Measurements from ENCODE around the gene RBP7. TPM values are rescaled to one million over a fixed set of nuclear protein-coding genes. Genes with fewer than 3 reads are reported as not detected.

Gene RBP7
- total and polyA plus RNA-seq, 10 of the 15 experiments (the other 5 are each of a cell fraction or from before 2014, with no cell fraction given), result 0.20 TPM; not detected in 9

DNA sequence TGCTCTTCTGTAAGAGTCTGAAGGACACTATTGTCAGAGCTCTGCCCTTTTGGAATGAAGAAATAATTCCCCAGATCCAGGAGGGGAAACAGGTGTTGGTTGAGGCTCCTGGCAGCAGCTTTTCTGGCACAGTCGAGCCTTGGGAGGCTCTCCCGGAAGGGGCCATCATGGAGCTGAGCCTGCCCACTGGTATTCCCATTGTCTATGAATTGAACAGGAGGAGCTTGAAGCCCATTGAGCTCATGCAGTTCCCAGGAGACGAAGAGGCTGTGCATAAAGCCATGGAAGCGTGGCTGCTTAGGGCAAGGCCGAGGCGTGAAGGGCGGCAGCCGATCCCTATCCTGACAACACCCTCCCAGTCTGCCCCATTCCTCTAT, 62.3 kb downstream of the RBP7 start:
- POLR2A ChIA-PET, result no interaction called here
- ATAC-seq, result no peak
- no peak overlapping the region for H3K27ac ChIP-seq (ENCODE audit: control insufficient read depth, insufficient read depth)
- SMC1A ChIA-PET (ENCODE audit: uncharacterized antibody, unreplicated experiment), result interaction anchor here (1.1 to 1.5 kb wide), 2 partner anchors 12 to 108 kb away, joined by 3 read pairs; no protein-coding TSS in a partner anchor
- intact Hi-C loops (cut with micrococcal nuclease; ENCODE audit: unreplicated experiment), result no loop called here
- in situ Hi-C loops (cut with MboI), result no loop called here
- H3K27me3 ChIP-seq (replicated peaks in 1 of 2; ENCODE audit: control insufficient read depth in 2 of 2, insufficient read depth in 2 of 2, low read length in 1 of 2), result no peaks in the 10 kb centered on the region
- 97% methylated on average over 8 of the region's 8 CpGs for WGBS (ENCODE audit: insufficient coverage, insufficient replicate concordance, low lambda C conversion rate, missing lambda C conversion rate)
- TF ChIP-seq ZNF217 (IDR thresholded peaks at IDR 0.05), result no peak
- TF ChIP-seq TCF12 (IDR thresholded peaks at IDR 0.05; ENCODE audit: low read depth, low read length), result no peak
- no peak for TF ChIP-seq SRF (IDR thresholded peaks at IDR 0.05; ENCODE audit: low read depth in 2 of 2, low read length in 2 of 2)
- TF ChIP-seq, protein P1, sequence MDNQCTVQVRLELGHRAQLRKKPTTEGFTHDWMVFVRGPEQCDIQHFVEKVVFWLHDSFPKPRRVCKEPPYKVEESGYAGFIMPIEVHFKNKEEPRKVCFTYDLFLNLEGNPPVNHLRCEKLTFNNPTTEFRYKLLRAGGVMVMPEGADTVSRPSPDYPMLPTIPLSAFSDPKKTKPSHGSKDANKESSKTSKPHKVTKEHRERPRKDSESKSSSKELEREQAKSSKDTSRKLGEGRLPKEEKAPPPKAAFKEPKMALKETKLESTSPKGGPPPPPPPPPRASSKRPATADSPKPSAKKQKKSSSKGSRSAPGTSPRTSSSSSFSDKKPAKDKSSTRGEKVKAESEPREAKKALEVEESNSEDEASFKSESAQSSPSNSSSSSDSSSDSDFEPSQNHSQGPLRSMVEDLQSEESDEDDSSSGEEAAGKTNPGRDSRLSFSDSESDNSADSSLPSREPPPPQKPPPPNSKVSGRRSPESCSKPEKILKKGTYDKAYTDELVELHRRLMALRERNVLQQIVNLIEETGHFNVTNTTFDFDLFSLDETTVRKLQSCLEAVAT (IDR thresholded peaks at IDR 0.05), result no peak
- no peak for TF ChIP-seq HDGF (IDR thresholded peaks at IDR 0.05)
- no peak for TF ChIP-seq ZNF384 (IDR thresholded peaks at IDR 0.05; ENCODE audit: borderline replicate concordance, low read depth, low read length)
- no peak for TF ChIP-seq RUNX3 (IDR thresholded peaks at IDR 0.05; ENCODE audit: low read length)
- TF ChIP-seq, protein P2, sequence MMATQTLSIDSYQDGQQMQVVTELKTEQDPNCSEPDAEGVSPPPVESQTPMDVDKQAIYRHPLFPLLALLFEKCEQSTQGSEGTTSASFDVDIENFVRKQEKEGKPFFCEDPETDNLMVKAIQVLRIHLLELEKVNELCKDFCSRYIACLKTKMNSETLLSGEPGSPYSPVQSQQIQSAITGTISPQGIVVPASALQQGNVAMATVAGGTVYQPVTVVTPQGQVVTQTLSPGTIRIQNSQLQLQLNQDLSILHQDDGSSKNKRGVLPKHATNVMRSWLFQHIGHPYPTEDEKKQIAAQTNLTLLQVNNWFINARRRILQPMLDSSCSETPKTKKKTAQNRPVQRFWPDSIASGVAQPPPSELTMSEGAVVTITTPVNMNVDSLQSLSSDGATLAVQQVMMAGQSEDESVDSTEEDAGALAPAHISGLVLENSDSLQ (IDR thresholded peaks at IDR 0.05), result no peak
- no peak for TF ChIP-seq POLR2A (IDR thresholded peaks at IDR 0.05; ENCODE audit: low read depth, low read length)
- no peak for TF ChIP-seq SREBF2 (IDR thresholded peaks at IDR 0.05; ENCODE audit: low read length)
- TF ChIP-seq ESRRA (IDR thresholded peaks at IDR 0.05; ENCODE audit: low read length), result no peak
- TF ChIP-seq MXI1 (IDR thresholded peaks at IDR 0.05; ENCODE audit: low read depth, low read length), result no peak
- TF ChIP-seq IKZF2 (IDR thresholded peaks at IDR 0.05), result no peak
- TF ChIP-seq RB1 (IDR thresholded peaks at IDR 0.05; ENCODE audit: borderline replicate concordance), result no peak
- no peak for TF ChIP-seq NR2C1 (IDR thresholded peaks at IDR 0.05)
- TF ChIP-seq, protein P3, sequence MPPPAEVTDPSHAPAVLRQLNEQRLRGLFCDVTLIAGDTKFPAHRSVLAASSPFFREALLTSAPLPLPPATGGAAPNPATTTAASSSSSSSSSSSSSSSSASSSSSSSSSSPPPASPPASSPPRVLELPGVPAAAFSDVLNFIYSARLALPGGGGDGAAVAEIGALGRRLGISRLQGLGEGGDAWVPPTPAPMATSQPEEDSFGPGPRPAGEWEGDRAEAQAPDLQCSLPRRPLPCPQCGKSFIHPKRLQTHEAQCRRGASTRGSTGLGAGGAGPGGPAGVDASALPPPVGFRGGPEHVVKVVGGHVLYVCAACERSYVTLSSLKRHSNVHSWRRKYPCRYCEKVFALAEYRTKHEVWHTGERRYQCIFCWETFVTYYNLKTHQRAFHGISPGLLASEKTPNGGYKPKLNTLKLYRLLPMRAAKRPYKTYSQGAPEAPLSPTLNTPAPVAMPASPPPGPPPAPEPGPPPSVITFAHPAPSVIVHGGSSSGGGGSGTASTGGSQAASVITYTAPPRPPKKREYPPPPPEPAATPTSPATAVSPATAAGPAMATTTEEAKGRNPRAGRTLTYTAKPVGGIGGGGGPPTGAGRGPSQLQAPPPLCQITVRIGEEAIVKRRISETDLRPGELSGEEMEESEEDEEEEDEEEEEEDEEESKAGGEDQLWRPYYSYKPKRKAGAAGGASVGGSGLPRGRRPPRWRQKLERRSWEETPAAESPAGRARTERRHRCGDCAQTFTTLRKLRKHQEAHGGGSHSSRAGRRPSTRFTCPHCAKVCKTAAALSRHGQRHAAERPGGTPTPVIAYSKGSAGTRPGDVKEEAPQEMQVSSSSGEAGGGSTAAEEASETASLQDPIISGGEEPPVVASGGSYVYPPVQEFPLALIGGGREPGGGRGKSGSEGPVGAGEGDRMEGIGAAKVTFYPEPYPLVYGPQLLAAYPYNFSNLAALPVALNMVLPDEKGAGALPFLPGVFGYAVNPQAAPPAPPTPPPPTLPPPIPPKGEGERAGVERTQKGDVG (CRISPR knock-in tag; IDR thresholded peaks at IDR 0.05), result no peak
- TF ChIP-seq, protein P4, sequence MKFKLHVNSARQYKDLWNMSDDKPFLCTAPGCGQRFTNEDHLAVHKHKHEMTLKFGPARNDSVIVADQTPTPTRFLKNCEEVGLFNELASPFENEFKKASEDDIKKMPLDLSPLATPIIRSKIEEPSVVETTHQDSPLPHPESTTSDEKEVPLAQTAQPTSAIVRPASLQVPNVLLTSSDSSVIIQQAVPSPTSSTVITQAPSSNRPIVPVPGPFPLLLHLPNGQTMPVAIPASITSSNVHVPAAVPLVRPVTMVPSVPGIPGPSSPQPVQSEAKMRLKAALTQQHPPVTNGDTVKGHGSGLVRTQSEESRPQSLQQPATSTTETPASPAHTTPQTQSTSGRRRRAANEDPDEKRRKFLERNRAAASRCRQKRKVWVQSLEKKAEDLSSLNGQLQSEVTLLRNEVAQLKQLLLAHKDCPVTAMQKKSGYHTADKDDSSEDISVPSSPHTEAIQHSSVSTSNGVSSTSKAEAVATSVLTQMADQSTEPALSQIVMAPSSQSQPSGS (IDR thresholded peaks at IDR 0.05; ENCODE audit: low read length), result no peak
- no peak for TF ChIP-seq GABPA (IDR thresholded peaks at IDR 0.05; ENCODE audit: low read depth)
- TF ChIP-seq, protein P5, sequence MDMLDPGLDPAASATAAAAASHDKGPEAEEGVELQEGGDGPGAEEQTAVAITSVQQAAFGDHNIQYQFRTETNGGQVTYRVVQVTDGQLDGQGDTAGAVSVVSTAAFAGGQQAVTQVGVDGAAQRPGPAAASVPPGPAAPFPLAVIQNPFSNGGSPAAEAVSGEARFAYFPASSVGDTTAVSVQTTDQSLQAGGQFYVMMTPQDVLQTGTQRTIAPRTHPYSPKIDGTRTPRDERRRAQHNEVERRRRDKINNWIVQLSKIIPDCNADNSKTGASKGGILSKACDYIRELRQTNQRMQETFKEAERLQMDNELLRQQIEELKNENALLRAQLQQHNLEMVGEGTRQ (IDR thresholded peaks at IDR 0.05; ENCODE audit: borderline replicate concordance, low read depth, low read length), result no peak
- FAIRE-seq, result no peak
- H4K20me1 ChIP-seq (ENCODE audit: control insufficient read depth, insufficient read depth), result no peaks in the 10 kb centered on the region
- no peaks in the 10 kb centered on the region for H3K9me3 ChIP-seq (replicated peaks; ENCODE audit: control insufficient read depth, insufficient read depth, low read length)
- CTCF ChIA-PET, result no interaction called here
- peaks cover 5% of the 10 kb centered on the region for H3K79me2 ChIP-seq (ENCODE audit: control insufficient read depth, insufficient read depth, low read length)
- no peak overlapping the region for H3K4me2 ChIP-seq (ENCODE audit: control insufficient read depth, insufficient read depth)
- RAD21 ChIA-PET (ENCODE audit: unreplicated experiment), result no interaction called here
- peaks cover 3% of the 10 kb centered on the region in 2 experiments; a peak in 3 of 4 replicates for H3K36me3 ChIP-seq (ENCODE audit: control insufficient read depth in 2 of 2, insufficient read depth in 2 of 2, low read length in 1 of 2)
- no TSS peak for BruUV-seq (replicated peaks)
- H3K9ac ChIP-seq (ENCODE audit: control insufficient read depth, insufficient read depth, low read length), result no peak overlapping the region
- no peak overlapping the region for H3K4me3 ChIP-seq
- no peak for DNase-seq (ENCODE audit: low read depth, low spot score)
- no peak overlapping the region for H2AFZ ChIP-seq (ENCODE audit: control insufficient read depth, low read depth, low read length)
- H3K4me1 ChIP-seq (ENCODE audit: control insufficient read depth, insufficient read depth, low read length), result no peaks in the 10 kb centered on the region; the same call in 1 of the 2 replicates
